Measurements from ENCODE around the gene PFKFB4.
A peak's percentile ranks its signal among the peaks of the same experiment; 100 is the strongest.

PFKFB4 gene

GRCh38 chr3:48556796-48557626 is at the start of gene PFKFB4:
PFKFB4 (minus strand) TSS chr3:48556803; CDS start chr3:48556777, 26 bp downstream.
- DNase-seq: peak; percentile 92 to 93

GRCh38 chr3:48601622-48601994 is 45.0 kb upstream of the PFKFB4 start:
- no peak for DNase-seq

GRCh38 chr3:48600711-48601621 is 44.4 kb upstream of the PFKFB4 start:
- no peak for DNase-seq

- DNase-seq: no peak
Observed at GRCh38 chr3:48599509-48600285, 43.1 kb upstream of the PFKFB4 start.

- DNase-seq: no peak
Observed at GRCh38 chr3:48599077-48599501, 42.5 kb upstream of the PFKFB4 start.

- no peak for DNase-seq
Observed at GRCh38 chr3:48598323-48599076, 41.9 kb upstream of the PFKFB4 start.

- DNase-seq: no peak
Observed at GRCh38 chr3:48597408-48597800, 40.8 kb upstream of the PFKFB4 start.

- DNase-seq: no peak
Observed at GRCh38 chr3:48596676-48597407, 40.2 kb upstream of the PFKFB4 start.

- DNase-seq: no peak
Observed at GRCh38 chr3:48596157-48596556, 39.6 kb upstream of the PFKFB4 start.

- peak in 1 of 2 donors; percentile 16 for DNase-seq
Observed at GRCh38 chr3:48595526-48596121, 39.0 kb upstream of the PFKFB4 start.

- no peak for DNase-seq
Observed at GRCh38 chr3:48595075-48595525, 38.5 kb upstream of the PFKFB4 start, which contains the start of gene COL7A1. COL7A1 (minus strand) TSS chr3:48595329; CDS start chr3:48595159, 170 bp downstream.

- DNase-seq: no peak
Observed at GRCh38 chr3:48594417-48595049, 37.9 kb upstream of the PFKFB4 start.

GRCh38 chr3:48593337-48593736 is 36.7 kb upstream of the PFKFB4 start:
- no peak for DNase-seq

- DNase-seq: no peak
Observed at GRCh38 chr3:48592519-48593087, 36.0 kb upstream of the PFKFB4 start.

GRCh38 chr3:48591886-48592518 is 35.4 kb upstream of the PFKFB4 start:
- no peak for DNase-seq

- DNase-seq: no peak
Observed at GRCh38 chr3:48591436-48591835, 34.8 kb upstream of the PFKFB4 start.

GRCh38 chr3:48588230-48588629 is 31.6 kb upstream of the PFKFB4 start:
- DNase-seq: no peak

GRCh38 chr3:48587686-48588085 is 31.1 kb upstream of the PFKFB4 start:
- DNase-seq: no peak

- DNase-seq: no peak
Observed at GRCh38 chr3:48585411-48585810, 28.8 kb upstream of the PFKFB4 start.
